Left lung (tissue), 10 donors: Measurements from ENCODE around the gene CACNB4. TPM values are rescaled to one million over a fixed set of nuclear protein-coding genes. Genes with fewer than 3 reads are reported as not detected.

Source experiments
- ATAC-seq: fragments of 200-7000 bp; cut with Tn5 transposase; one replicate; pipeline ENCODE4 v1.9.1; 2020; ENCODE audit warnings: moderate library complexity
- DNase-seq, 4 donors: peaks; one replicate each; pipeline ENCODE4 v3.0.0-alpha.2; 2013 to 2020
- H3K27ac ChIP-seq, 2 donors: fragments of 200-600 bp; sonication (generic) in 1 of 2; one replicate each; pipeline versions ENCODE4 v1.5.0 to v1.8.0; 2020 to 2021
- H3K27me3 ChIP-seq, 2 donors: fragments of 200-600 bp; sonication (generic) in 1 of 2; one replicate each; pipeline versions ENCODE4 v1.5.0 to v1.8.0; 2020 to 2021
- H3K36me3 ChIP-seq, 2 donors: fragments of 200-600 bp; sonication (generic) in 1 of 2; one replicate each; pipeline versions ENCODE4 v1.5.0 to v1.8.0; 2020 to 2021
- H3K4me1 ChIP-seq, 2 donors: fragments of 200-600 bp; one replicate each; pipeline ENCODE4 v1.8.0; 2021
- H3K4me3 ChIP-seq, 2 donors: fragments of 200-600 bp; sonication (generic) in 1 of 2; one replicate each; pipeline versions ENCODE4 v1.5.0 to v1.8.0; 2020 to 2021; ENCODE audit warnings: mild to moderate bottlenecking in 1 of 2
- H3K9me3 ChIP-seq, 2 donors: fragments of 200-600 bp; sonication (generic) in 1 of 2; one replicate each; pipeline versions ENCODE4 v1.5.0 to v1.8.0; 2020 to 2021
- intact Hi-C, 2 donors: fragments of 100-400 bp; cut with DNase I; formaldehyde crosslinking; loops; one replicate each; pipeline versions ENCODE4 v1.11.2 to v1.14.2; 2022
- polyA plus RNA-seq, 6 donors: library from polyadenylated mRNA; unstranded; fragments of 120-200 nt; gene quantifications; one replicate each; pipeline ENCODE4 v1.2.1, GENCODE V29; 2013; ENCODE audit not compliant: insufficient read length in 6 of 6
- total RNA-seq, 2 donors: library from RNA; stranded (reverse); fragmentation: NEBNext Ultra II Directional; extraction: Animal tissue kit (Norgen Biotek cat#: 25700); gene quantifications; one replicate each; pipeline ENCODE4 v1.2.1, GENCODE V29; 2021
- TF ChIP-seq, protein P1 (sequence below), 2 donors: fragments of 200-600 bp; sonication (generic) in 1 of 2; IDR thresholded peaks; one replicate each; pipeline versions ENCODE4 v1.5.0 to v1.8.0; 2021; ENCODE audit warnings: antibody characterized with exemption in 2 of 2
- donor health status: DM: no; HTN: yes; CAD: no.
- donor health status: DM: no; HTN: no; CAD: no.

The CACNB4 gene
- total and polyA plus RNA-seq, 8 donors, result 5.9 to 11.2 (median 8.6) TPM

DNA sequence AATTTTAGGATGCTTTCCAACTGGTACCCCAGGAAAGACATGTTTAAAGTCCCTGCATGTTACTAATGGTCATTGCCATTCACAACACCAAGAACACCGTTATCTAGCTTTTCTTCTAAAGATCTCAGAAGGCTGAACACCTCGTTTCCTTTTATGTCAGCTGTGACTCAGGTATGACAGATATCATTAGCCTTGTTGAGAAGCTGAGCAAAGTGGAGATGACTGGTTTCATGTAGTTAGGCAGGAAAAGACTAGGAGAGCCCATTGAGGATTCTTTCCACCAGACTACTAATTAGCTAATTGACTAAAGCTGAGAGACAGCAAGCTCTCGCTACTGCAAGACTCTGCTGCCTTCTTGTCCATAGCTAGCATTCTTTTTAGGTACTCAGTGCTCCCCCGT, 238.6 kb downstream of the CACNB4 start:
- H3K4me1 ChIP-seq, result no peaks in the 10 kb centered on the region
- no peaks in the 10 kb centered on the region for H3K27me3 ChIP-seq
- ATAC-seq (no peak), DNase-seq (no peak)
- no peaks in the 10 kb centered on the region for H3K9me3 ChIP-seq
- TF ChIP-seq, protein P1, sequence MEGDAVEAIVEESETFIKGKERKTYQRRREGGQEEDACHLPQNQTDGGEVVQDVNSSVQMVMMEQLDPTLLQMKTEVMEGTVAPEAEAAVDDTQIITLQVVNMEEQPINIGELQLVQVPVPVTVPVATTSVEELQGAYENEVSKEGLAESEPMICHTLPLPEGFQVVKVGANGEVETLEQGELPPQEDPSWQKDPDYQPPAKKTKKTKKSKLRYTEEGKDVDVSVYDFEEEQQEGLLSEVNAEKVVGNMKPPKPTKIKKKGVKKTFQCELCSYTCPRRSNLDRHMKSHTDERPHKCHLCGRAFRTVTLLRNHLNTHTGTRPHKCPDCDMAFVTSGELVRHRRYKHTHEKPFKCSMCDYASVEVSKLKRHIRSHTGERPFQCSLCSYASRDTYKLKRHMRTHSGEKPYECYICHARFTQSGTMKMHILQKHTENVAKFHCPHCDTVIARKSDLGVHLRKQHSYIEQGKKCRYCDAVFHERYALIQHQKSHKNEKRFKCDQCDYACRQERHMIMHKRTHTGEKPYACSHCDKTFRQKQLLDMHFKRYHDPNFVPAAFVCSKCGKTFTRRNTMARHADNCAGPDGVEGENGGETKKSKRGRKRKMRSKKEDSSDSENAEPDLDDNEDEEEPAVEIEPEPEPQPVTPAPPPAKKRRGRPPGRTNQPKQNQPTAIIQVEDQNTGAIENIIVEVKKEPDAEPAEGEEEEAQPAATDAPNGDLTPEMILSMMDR (IDR thresholded peaks at IDR 0.05), result no peak
- H3K4me3 ChIP-seq, result no peak overlapping the region
- intact Hi-C loops, result no loop called here
- H3K27ac ChIP-seq, result no peak overlapping the region
- no peaks in the 10 kb centered on the region for H3K36me3 ChIP-seq

DNA sequence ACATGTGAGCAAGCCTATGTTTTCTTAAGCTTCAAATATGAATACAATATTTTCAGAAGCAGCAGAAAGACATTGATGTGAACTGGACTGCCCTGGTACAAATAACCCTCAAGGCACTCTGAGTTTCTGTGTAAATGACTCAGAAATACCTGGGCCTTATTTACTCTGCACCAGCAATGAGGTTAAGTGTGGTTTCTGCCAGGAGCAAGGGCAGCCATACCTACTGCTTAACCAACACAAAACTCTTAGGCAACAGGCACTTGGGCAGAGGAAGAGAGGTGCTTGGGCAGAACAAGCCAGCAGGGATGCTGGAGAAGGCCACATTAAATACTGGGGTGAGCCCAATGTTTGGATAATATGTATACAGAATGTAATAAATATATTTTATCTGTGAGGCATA, 241.2 kb downstream of the CACNB4 start:
- Histone ChIP-seq H3K36me3 (no peaks in the 10 kb centered on the region), H3K27me3 (no peaks in the 10 kb centered on the region), H3K4me3 (no peak overlapping the region), H3K27ac (peak overlapping the region in 1 of 2 donors; percentile 49), H3K4me1 (no peaks in the 10 kb centered on the region), H3K9me3 (no peaks in the 10 kb centered on the region)
- ATAC-seq (peak; percentile 98), DNase-seq (peak in 2 of 4 donors; percentile 20 to 58)
- intact Hi-C loops, result no loop called here
- TF ChIP-seq, protein P1 (IDR thresholded peaks at IDR 0.05), result no peak

DNA sequence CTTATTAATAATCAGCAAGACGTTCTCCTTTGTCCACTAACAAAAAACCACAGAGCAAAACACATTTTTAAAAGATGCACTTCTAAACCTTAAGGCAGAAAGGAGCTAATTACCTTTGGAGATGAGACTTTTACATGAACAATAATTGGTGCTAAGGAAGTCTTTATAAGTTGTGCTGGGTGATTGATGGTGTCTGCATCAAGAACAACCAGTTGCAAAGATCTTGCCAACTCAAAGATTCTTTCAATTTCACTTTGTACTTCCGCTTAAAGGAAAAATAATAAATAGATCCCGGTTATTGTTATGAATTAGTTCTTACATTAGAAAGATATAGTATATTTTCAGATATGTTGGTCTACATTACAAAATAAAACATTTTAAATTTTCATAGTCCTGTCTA, 243.7 kb downstream of the CACNB4 start:
- no peak for DNase-seq
- ATAC-seq, result no peak
- Histone ChIP-seq H3K36me3 (no peaks in the 10 kb centered on the region), H3K27me3 (no peaks in the 10 kb centered on the region), H3K4me3 (no peak overlapping the region), H3K27ac (no peak overlapping the region), H3K9me3 (no peaks in the 10 kb centered on the region), H3K4me1 (no peaks in the 10 kb centered on the region)
- TF ChIP-seq, protein P1 (IDR thresholded peaks at IDR 0.05), result no peak
- intact Hi-C loops, result no loop called here

DNA sequence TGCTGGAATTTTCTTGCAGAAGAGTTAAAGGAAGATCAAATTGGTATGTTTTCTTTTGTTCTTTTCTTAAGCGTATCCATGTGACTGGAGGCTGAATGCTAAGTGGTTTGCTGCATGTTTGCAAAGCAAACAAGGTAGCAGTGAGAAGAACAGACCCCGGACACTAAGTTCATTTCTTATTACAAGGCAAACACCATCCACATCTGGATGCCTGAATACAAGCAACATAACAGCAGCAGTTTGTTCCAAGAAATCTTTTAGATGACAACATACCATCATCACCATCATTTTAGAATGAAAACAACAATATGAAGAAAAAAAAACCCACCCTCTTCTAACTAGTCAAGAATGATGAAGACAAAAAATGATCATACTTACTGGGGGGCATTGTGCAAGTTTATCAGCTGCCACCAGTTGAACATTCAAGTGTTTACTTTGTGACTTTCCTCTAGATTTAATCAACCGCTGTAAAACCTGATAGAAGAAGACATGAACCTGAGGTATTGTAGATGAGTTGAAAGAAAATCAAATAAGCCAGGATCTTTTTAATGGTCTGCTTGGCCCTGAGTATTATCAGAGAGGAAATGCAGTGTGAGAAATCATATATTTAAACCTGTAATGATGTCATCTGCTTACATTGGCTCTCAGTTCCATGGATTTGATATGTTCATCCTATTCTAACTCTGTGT, 245.6 kb downstream of the CACNB4 start:
- TF ChIP-seq, protein P1 (IDR thresholded peaks at IDR 0.05), result no peak
- Histone ChIP-seq H3K27me3 (no peaks in the 10 kb centered on the region), H3K4me3 (no peak overlapping the region), H3K27ac (no peak overlapping the region), H3K4me1 (no peaks in the 10 kb centered on the region), H3K36me3 (no peaks in the 10 kb centered on the region), H3K9me3 (no peaks in the 10 kb centered on the region)
- intact Hi-C loops, result no loop called here
- DNase-seq, result no peak
- ATAC-seq, result no peak

DNA sequence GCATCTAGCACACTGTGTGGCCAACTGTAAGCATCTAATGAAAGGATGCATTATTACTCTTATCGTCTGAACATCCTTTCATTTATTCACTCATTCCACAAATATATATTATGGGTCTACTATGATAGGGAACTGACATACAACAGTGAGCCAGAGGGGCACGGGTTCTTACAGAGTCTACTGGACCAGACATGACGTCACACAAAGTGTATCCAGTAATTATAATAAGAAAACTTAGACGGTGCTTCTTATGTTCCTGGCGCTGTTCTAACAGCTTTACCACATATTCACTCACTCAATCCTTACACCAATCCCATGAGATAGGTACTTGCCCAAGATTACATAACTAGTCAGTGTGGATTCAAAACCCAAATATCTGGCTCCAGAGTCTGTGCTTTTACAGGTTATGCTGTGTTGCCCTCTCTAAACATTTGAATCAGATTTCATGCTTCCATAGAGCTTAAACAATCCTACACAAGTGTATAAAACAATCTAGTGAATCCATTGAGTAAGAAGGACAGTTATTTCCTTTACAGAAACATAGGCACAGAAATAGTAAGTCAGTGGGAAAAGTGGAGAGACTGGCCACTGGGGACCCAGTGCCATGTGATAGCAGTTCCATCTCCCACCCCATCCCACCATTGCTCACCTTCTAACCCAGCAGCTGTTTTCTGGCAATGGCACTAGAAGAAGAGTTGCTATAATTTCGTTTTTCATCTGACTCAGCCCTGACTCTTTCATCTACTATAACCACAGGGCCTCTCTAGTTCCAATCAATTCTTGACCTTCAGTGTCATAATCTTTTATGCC, 246.4 kb downstream of the CACNB4 start:
- ATAC-seq, result no peak
- H3K27me3 ChIP-seq, result no peaks in the 10 kb centered on the region
- no peaks in the 10 kb centered on the region for H3K4me1 ChIP-seq
- TF ChIP-seq, protein P1 (IDR thresholded peaks at IDR 0.05), result no peak
- DNase-seq, result no peak
- no peak overlapping the region for H3K4me3 ChIP-seq
- intact Hi-C loops, result no loop called here
- H3K27ac ChIP-seq, result no peak overlapping the region
- no peaks in the 10 kb centered on the region for H3K9me3 ChIP-seq
- H3K36me3 ChIP-seq, result no peaks in the 10 kb centered on the region
